B cell (primary cell): ENCODE data around the gene PLEKHH3. TPM values are rescaled to one million over a fixed set of nuclear protein-coding genes. Genes with fewer than 3 reads are reported as not detected.

Experiments used
- ATAC-seq: fragments of 200-7000 bp; cut with Tn5 transposase; one replicate; pipeline ENCODE4 v1.10.0; 2021; ENCODE audit warnings: low read depth, mild to moderate bottlenecking, moderate number of reproducible peaks, moderate library complexity
- CTCF ChIA-PET: fragments of 350-600 bp; sonication (Branson Sonifier 250); formaldehyde crosslinking; loops from one replicate; lab custom pipeline; 2021; ENCODE audit warnings: antibody characterized with exemption, inconsistent platforms; lab: Charles Lee
- POLR2A ChIA-PET: fragments of 350-600 bp; sonication (Branson Sonifier 250); formaldehyde crosslinking; loops from one replicate; lab custom pipeline; 2021; ENCODE audit warnings: antibody characterized with exemption; lab: Charles Lee
- DNase-seq: peaks from one replicate; pipeline ENCODE4 v3.0.0; 2013
- H2AFZ ChIP-seq: 2 replicates; pipeline ENCODE4 v1.6.1; 2012; ENCODE audit warnings: mild to moderate bottlenecking, low read depth, low read length; ENCODE audit not compliant: insufficient read depth, poor library complexity, severe bottlenecking
- H3K27ac ChIP-seq, 2 donors: 1 replicate in 1 of 2; 2 replicates in 1 of 2; pipeline ENCODE4 v1.5.1; 2012 to 2013; ENCODE audit warnings: low read length in 2 of 2, mild to moderate bottlenecking in 2 of 2, moderate library complexity in 1 of 2
- H3K27me3 ChIP-seq, 4 experiments: fragments of 200-600 bp in 1 of 4; sonication (generic) in 1 of 4; replicated peaks in 1 of 4; 1 replicate in 2 of 4; 2 replicates in 2 of 4; pipeline versions ENCODE4 v1.6.1 to v1.7.0; 2013 to 2016; ENCODE audit warnings: low read length in 3 of 4, mild to moderate bottlenecking in 2 of 4, mixed read lengths in 1 of 4, moderate library complexity in 1 of 4; ENCODE audit not compliant: insufficient read depth in 4 of 4, control insufficient read depth in 3 of 4; ENCODE audit errors: control extremely low read depth in 1 of 4
- H3K36me3 ChIP-seq, 2 experiments: replicated peaks in 1 of 2; 1 replicate in 1 of 2; 2 replicates in 1 of 2; pipeline versions ENCODE4 v1.6.1 to v1.7.1; 2013; ENCODE audit warnings: low read length in 1 of 2; ENCODE audit not compliant: insufficient read depth in 2 of 2, control insufficient read depth in 1 of 2; ENCODE audit errors: control extremely low read depth in 1 of 2, extremely low read depth in 1 of 2
- H3K4me1 ChIP-seq, 2 donors: fragments of 200-600 bp in 1 of 2; sonication (generic) in 1 of 2; 1 replicate in 1 of 2; 2 replicates in 1 of 2; pipeline versions ENCODE4 v1.5.1 to v1.6.1; 2013 to 2017; ENCODE audit warnings: low read length in 2 of 2; ENCODE audit not compliant: control insufficient read depth in 2 of 2, insufficient read depth in 2 of 2
- H3K4me2 ChIP-seq: replicated peaks from 2 replicates; pipeline ENCODE3; 2012; ENCODE audit warnings: mild to moderate bottlenecking, low read depth, low read length; ENCODE audit not compliant: poor library complexity, severe bottlenecking
- H3K4me3 ChIP-seq, 5 experiments: fragments of 200-600 bp in 1 of 5; sonication (generic) in 1 of 5; 1 replicate in 3 of 5; 2 replicates in 2 of 5; pipeline versions ENCODE4 v1.5.1 to v1.7.0; 2011 to 2016; ENCODE audit warnings: low read length in 4 of 5, mild to moderate bottlenecking in 4 of 5, low read depth in 2 of 5, control low read depth in 1 of 5, moderate library complexity in 1 of 5; ENCODE audit not compliant: insufficient read depth in 1 of 5; ENCODE audit errors: control extremely low read depth in 1 of 5, extremely low read depth in 1 of 5
- H3K79me2 ChIP-seq: fragments of 200-600 bp; sonication (generic); one replicate; pipeline ENCODE4 v1.6.0; 2016; ENCODE audit warnings: low read length; ENCODE audit not compliant: control insufficient read depth, insufficient read depth
- H3K9ac ChIP-seq: fragments of 200-600 bp; sonication (generic); 2 replicates; pipeline ENCODE4 v1.6.1; 2017; ENCODE audit warnings: mild to moderate bottlenecking, low read length, moderate library complexity
- H3K9me3 ChIP-seq, 3 donors: one replicate each; pipeline versions ENCODE4 v1.6.1 to v1.7.1; 2013; ENCODE audit warnings: low read length in 2 of 3; ENCODE audit not compliant: control insufficient read depth in 2 of 3, insufficient read depth in 1 of 3; ENCODE audit errors: control extremely low read depth in 1 of 3
- H4K20me1 ChIP-seq: 2 replicates; pipeline ENCODE4 v1.6.0; 2012; ENCODE audit warnings: mild to moderate bottlenecking, low read length; ENCODE audit not compliant: insufficient read depth, control insufficient read depth, poor library complexity, severe bottlenecking
- H3K27ac Mint-ChIP-seq: one replicate; pipeline ENCODE4 v1.8.0; 2021; ENCODE audit warnings: mixed read lengths
- H3K27me3 Mint-ChIP-seq: one replicate; pipeline ENCODE4 v1.8.0; 2021; ENCODE audit warnings: mixed read lengths
- H3K4me1 Mint-ChIP-seq: one replicate; pipeline ENCODE4 v1.8.0; 2021; ENCODE audit warnings: mixed read lengths
- H3K4me3 Mint-ChIP-seq: one replicate; pipeline ENCODE4 v1.8.0; 2021; ENCODE audit warnings: mixed read lengths
- H3K9me3 Mint-ChIP-seq: one replicate; pipeline ENCODE4 v1.8.0; 2022; ENCODE audit warnings: mixed read lengths; ENCODE audit not compliant: insufficient read depth
- EZH2 ChIP-seq: IDR thresholded peaks from 2 replicates; pipeline ENCODE4 v1.6.1; 2012; ENCODE audit warnings: borderline replicate concordance, low read depth, mild to moderate bottlenecking, moderate library complexity, low read length; ENCODE audit not compliant: insufficient read depth, poor library complexity, severe bottlenecking
- WGBS: methylation state at CpG from one replicate; pipeline ENCODE4 v1.1.5; 2013; ENCODE audit warnings: missing lambda C conversion rate; ENCODE audit not compliant: insufficient coverage; 5-methylcytosine and 5-hydroxymethylcytosine counted together
- intact Hi-C: fragments of 100-400 bp; cut with micrococcal nuclease; formaldehyde crosslinking; loops from one replicate; pipeline ENCODE4 v1.10.0; 2022
- polyA plus RNA-seq: library from polyadenylated mRNA; depleted of rRNA; stranded (reverse); fragments of >200 nt; gene quantifications from 2 replicates; pipeline ENCODE4 v1.2.3, GENCODE V29; 2012
- total RNA-seq, 2 donors: library from RNA; stranded (reverse); fragments of 120-200 nt in 1 of 2; gene quantifications; 1 replicate in 1 of 2; 2 replicates in 1 of 2; pipeline versions ENCODE4 v1.2.3 to v1.2.4, GENCODE V29; 2013 to 2022
- TF ChIP-seq, protein P1 (sequence below): fragments of 200-600 bp; IDR thresholded peaks from one replicate; pipeline ENCODE4 v1.8.0; 2022; ENCODE audit warnings: antibody characterized with exemption, mild to moderate bottlenecking

The PLEKHH3 gene
- total and polyA plus RNA-seq, 2 donors (not counting 1 experiment from before 2014, with no cell fraction given): 0.44 to 0.67 TPM

- Mint-ChIP-seq H3K27me3 (peaks cover 14% of the 10 kb centered on the region), H3K4me1 (peaks cover 62% of the 10 kb centered on the region), H3K9me3 (no peaks in the 10 kb centered on the region), H3K4me3 (peak overlapping the region; percentile 92), H3K27ac (peak overlapping the region; percentile 86)
- WGBS: 5% methylated on average over 12 of the region's 33 CpGs
- intact Hi-C loops: loop anchor here (2.0 to 10.0 kb wide), 5 partner anchors 110 to 482 kb away; partner anchors contain the start of genes GHDC, MLX, NAGLU and PTGES3L
- ATAC-seq: peak; percentile 77
- ChIA-PET POLR2A (interaction anchor here (0.6 to 4.5 kb wide), 3 partner anchors 13 to 99 kb away, joined by 6 to 19 read pairs (median 7); partner anchors contain the start of genes PSMC3IP, RETREG3 and TUBG1), CTCF (interaction anchor here (1.1 to 4.9 kb wide), 4 partner anchors 59 to 99 kb away, joined by 3 to 72 read pairs (median 4); partner anchors contain the start of genes PSMC3IP, RETREG3 and TUBG1)
- Histone ChIP-seq H3K4me3 (peak overlapping the region; percentile 51 to 75 (median 65)), H3K36me3 (no peaks in the 10 kb centered on the region), H3K27me3 (peaks cover 0 to 67% (median 29%) of the 10 kb centered on the region in 4 experiments), H3K27ac (no peak overlapping the region), H2AFZ (peak overlapping the region; percentile 30), H3K4me1 (peaks cover 72 to 80% of the 10 kb centered on the region in 2 donors), H3K79me2 (no peaks in the 10 kb centered on the region), H4K20me1 (peaks cover 31% of the 10 kb centered on the region), H3K9ac (peak overlapping the region; percentile 51), H3K9me3 (peaks cover 0 to 33% (median 0%) of the 10 kb centered on the region in 3 donors), H3K4me2 (peak overlapping the region; percentile 99)
- TF ChIP-seq, protein P1, sequence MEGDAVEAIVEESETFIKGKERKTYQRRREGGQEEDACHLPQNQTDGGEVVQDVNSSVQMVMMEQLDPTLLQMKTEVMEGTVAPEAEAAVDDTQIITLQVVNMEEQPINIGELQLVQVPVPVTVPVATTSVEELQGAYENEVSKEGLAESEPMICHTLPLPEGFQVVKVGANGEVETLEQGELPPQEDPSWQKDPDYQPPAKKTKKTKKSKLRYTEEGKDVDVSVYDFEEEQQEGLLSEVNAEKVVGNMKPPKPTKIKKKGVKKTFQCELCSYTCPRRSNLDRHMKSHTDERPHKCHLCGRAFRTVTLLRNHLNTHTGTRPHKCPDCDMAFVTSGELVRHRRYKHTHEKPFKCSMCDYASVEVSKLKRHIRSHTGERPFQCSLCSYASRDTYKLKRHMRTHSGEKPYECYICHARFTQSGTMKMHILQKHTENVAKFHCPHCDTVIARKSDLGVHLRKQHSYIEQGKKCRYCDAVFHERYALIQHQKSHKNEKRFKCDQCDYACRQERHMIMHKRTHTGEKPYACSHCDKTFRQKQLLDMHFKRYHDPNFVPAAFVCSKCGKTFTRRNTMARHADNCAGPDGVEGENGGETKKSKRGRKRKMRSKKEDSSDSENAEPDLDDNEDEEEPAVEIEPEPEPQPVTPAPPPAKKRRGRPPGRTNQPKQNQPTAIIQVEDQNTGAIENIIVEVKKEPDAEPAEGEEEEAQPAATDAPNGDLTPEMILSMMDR: no peak
- no peak for TF ChIP-seq EZH2
- DNase-seq: peak; percentile 99
These were observed 441 bp upstream of the PLEKHH3 start for GRCh38 chr17:42677012-42677857.
